Activated CD4-positive, CD25-positive, alpha-beta regulatory T cell treated with anti-CD3 and anti-CD28 coated beads, Interleukin-2, amount 50 U/mL, for 72 hours (primary cell): ENCODE measurements around the gene UNC5C.

Source experiments
- DNase-seq: peaks from one replicate; pipeline ENCODE4 v3.0.0; 2021

The UNC5C gene

GRCh38 chr4:95256108-95256835 lies 292.5 kb downstream of the UNC5C start:
- DNase-seq = no peak

GRCh38 chr4:95255396-95256107 lies 293.2 kb downstream of the UNC5C start:
- no peak for DNase-seq

GRCh38 chr4:95251568-95251967 lies 297.2 kb downstream of the UNC5C start:
- no peak for DNase-seq

GRCh38 chr4:95250544-95251137 lies 298.1 kb downstream of the UNC5C start:
- DNase-seq = no peak

- no peak for DNase-seq
These were observed 299.2 kb downstream of the UNC5C start for GRCh38 chr4:95249426-95250021.

- DNase-seq = no peak
These were observed 299.9 kb downstream of the UNC5C start for GRCh38 chr4:95248720-95249425.

- DNase-seq = no peak
These were observed 304.9 kb downstream of the UNC5C start for GRCh38 chr4:95243892-95244291.

GRCh38 chr4:95238554-95238953 lies 310.2 kb downstream of the UNC5C start:
- no peak for DNase-seq

GRCh38 chr4:95232358-95233156 lies 316.2 kb downstream of the UNC5C start:
- no peak for DNase-seq

- no peak for DNase-seq
These were observed 317.1 kb downstream of the UNC5C start for GRCh38 chr4:95231681-95232080.

GRCh38 chr4:95225849-95226248 lies 322.9 kb downstream of the UNC5C start:
- no peak for DNase-seq

GRCh38 chr4:95224402-95224801 lies 324.4 kb downstream of the UNC5C start:
- DNase-seq = no peak

- no peak for DNase-seq
These were observed 328.3 kb downstream of the UNC5C start for GRCh38 chr4:95220205-95221175.

- DNase-seq = no peak
These were observed 329.7 kb downstream of the UNC5C start for GRCh38 chr4:95219109-95219508.

- no peak for DNase-seq
These were observed 331.6 kb downstream of the UNC5C start for GRCh38 chr4:95217197-95217596.

GRCh38 chr4:95216636-95217035 lies 332.1 kb downstream of the UNC5C start:
- DNase-seq = no peak

GRCh38 chr4:95215991-95216605 lies 332.7 kb downstream of the UNC5C start:
- DNase-seq = no peak

- DNase-seq = no peak
These were observed 333.7 kb downstream of the UNC5C start for GRCh38 chr4:95215043-95215442.

GRCh38 chr4:95214408-95214807 lies 334.4 kb downstream of the UNC5C start:
- no peak for DNase-seq

- no peak for DNase-seq
These were observed 335.4 kb downstream of the UNC5C start for GRCh38 chr4:95213366-95213765.

GRCh38 chr4:95212692-95213091 lies 336.1 kb downstream of the UNC5C start:
- no peak for DNase-seq
